ENCODE data around the gene PLVAP.

The PLVAP gene

GRCh38 chr19:17336872-17337674, 40.1 kb downstream of the PLVAP start, which contains the start of gene GTPBP3:
Gene GTPBP3 (plus strand): TSS chr19:17337553. CDS start chr19:17337612, 59 bp downstream.
- Histone ChIP-seq H4K20me1 (ENCODE audit: low read depth, low read length) (no peaks in the 10 kb centered on the region), H3K4me3 (ENCODE audit: insufficient read depth, low read length, poor library complexity, severe bottlenecking) (peak within 1 kb of the TSS; percentile 75), H3K27me3 (ENCODE audit: low read length) (no peaks in the 10 kb centered on the region), H3K27ac (ENCODE audit: low read depth, low read length) (peak within 1 kb of the TSS; percentile 66), H2AFZ (ENCODE audit: low read depth, low read length, severe bottlenecking) (peak within 1 kb of the TSS; percentile 78), H3K9me2 (replicated peaks; ENCODE audit: insufficient read depth, low read length) (no peaks in the 10 kb centered on the region), H3F3A (ENCODE audit: insufficient read depth) (no peaks in the 10 kb centered on the region), H3K4me2 (ENCODE audit: low read depth, low read length, poor library complexity, severe bottlenecking) (peak within 1 kb of the TSS; percentile 82), H3K36me3 (ENCODE audit: low read length) (0 out of 2 replicates have a peak, but pooled peaks cover 4% of the 10 kb centered on the region), H3K9me3 (ENCODE audit: insufficient read depth, low read length) (no peaks in the 10 kb centered on the region), H3K9ac (ENCODE audit: low read length) (peak within 1 kb of the TSS; percentile 90), H3K79me2 (ENCODE audit: insufficient read depth, low read length) (peaks cover 14% of the 10 kb centered on the region; the same call in 1 of the 2 replicates)
- no peak for TF ChIP-seq EZH2phosphoT487 (conservative IDR thresholded peaks at IDR 0.05; ENCODE audit: low read length)
- TF ChIP-seq, protein P1, sequence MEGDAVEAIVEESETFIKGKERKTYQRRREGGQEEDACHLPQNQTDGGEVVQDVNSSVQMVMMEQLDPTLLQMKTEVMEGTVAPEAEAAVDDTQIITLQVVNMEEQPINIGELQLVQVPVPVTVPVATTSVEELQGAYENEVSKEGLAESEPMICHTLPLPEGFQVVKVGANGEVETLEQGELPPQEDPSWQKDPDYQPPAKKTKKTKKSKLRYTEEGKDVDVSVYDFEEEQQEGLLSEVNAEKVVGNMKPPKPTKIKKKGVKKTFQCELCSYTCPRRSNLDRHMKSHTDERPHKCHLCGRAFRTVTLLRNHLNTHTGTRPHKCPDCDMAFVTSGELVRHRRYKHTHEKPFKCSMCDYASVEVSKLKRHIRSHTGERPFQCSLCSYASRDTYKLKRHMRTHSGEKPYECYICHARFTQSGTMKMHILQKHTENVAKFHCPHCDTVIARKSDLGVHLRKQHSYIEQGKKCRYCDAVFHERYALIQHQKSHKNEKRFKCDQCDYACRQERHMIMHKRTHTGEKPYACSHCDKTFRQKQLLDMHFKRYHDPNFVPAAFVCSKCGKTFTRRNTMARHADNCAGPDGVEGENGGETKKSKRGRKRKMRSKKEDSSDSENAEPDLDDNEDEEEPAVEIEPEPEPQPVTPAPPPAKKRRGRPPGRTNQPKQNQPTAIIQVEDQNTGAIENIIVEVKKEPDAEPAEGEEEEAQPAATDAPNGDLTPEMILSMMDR (IDR thresholded peaks at IDR 0.05; ENCODE audit: insufficient read depth, low read length, poor library complexity, severe bottlenecking): no peak

DNA sequence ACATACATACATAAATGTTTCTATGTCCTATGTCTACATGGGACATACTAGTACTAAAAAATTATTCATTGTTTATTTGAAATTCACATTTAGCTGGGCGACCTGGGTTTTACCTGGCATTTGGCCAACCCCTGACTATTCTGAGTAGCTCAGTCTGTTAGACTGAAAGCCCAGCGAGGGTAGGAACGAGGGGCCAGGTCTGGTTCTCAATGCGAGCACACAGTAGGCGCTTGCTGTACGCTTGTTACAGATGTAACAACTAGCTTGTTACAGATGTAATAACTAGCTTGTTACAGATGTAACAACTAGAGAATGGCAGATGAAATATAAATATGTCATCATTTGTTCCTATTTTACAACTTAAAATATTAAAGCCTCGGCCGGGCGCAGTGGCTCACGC, 41.6 kb downstream of the PLVAP start:
- Histone ChIP-seq H3K79me2 (ENCODE audit: insufficient read depth, low read length) (peaks cover 14% of the 10 kb centered on the region; the same call in 1 of the 2 replicates), H2AFZ (ENCODE audit: low read depth, low read length, severe bottlenecking) (peak overlapping the region; percentile 86), H3F3A (ENCODE audit: insufficient read depth) (0 out of 2 replicates have a peak, but pooled peaks cover 3% of the 10 kb centered on the region), H3K36me3 (ENCODE audit: low read length) (no peaks in the 10 kb centered on the region), H3K9me3 (ENCODE audit: insufficient read depth, low read length) (no peaks in the 10 kb centered on the region), H3K27ac (ENCODE audit: low read depth, low read length) (0 out of 2 replicates have a peak overlapping the region, but pooled peaks have one; percentile 13), H3K4me2 (ENCODE audit: low read depth, low read length, poor library complexity, severe bottlenecking) (peak overlapping the region; percentile 87), H3K27me3 (ENCODE audit: low read length) (no peaks in the 10 kb centered on the region), H3K4me3 (ENCODE audit: insufficient read depth, low read length, poor library complexity, severe bottlenecking) (peak overlapping the region; percentile 73), H4K20me1 (ENCODE audit: low read depth, low read length) (no peaks in the 10 kb centered on the region), H3K9me2 (replicated peaks; ENCODE audit: insufficient read depth, low read length) (no peaks in the 10 kb centered on the region), H3K9ac (ENCODE audit: low read length) (peak overlapping the region; percentile 75)
- TF ChIP-seq, protein P1 (IDR thresholded peaks at IDR 0.05; ENCODE audit: insufficient read depth, low read length, poor library complexity, severe bottlenecking): no peak
- no peak for TF ChIP-seq EZH2phosphoT487 (conservative IDR thresholded peaks at IDR 0.05; ENCODE audit: low read length)

DNA sequence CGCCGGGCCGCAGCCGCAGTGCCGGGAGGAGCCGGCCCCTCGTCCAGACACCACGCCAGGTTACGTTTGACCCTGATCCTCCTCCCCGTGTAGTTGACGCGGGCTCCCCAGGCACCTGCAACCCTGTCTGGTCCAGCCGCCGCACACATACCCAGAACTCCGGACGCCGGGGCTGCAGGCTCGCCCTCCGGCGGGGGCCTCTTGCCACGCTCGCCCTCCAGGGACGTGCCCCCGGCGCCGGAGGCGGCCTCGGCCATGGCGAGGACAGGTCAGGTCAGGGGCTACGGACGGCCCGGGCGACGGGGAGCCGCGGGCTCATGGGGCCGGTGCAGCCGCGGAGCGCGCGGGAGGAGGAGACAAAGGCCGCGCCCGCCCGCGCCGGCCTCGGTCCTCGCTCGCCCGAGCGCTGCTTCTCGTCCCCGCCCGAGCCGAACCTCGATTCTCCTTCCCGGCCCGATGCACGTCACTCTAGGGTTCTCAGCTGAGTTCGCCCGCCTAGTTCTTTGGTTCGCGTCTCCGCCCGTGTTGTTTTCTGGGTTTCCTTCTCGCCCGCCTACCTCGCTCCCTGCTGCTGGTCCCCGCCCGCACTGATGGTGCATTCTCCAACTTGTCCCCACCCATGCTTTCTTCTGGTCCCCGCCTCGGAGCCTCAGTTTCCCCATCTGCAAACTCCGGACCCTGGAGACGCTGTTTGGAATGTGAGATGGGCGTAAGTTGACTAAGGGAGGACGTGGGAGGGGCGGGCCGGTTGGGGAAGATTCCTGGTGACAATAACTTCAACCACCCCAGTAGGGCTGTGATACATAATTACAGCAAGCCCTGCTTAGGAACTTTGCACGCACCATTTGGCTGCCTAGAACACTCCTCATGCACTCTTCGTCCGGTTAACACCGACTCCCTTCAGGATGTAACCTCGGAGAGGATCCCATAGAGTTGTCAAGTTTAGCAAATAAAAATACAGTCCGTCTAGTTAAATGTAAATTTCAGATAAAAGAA, 42.4 kb downstream of the PLVAP start, which contains the start of gene ANO8:
Gene ANO8, minus strand, starts transcription at position 442 of the 996 bp plus-strand sequence. Its CDS starts 185 bp downstream, at position 257.
- H3K27me3 ChIP-seq (ENCODE audit: low read length): no peaks in the 10 kb centered on the region
- H3K4me3 ChIP-seq (ENCODE audit: insufficient read depth, low read length, poor library complexity, severe bottlenecking): peak within 1 kb of the TSS; percentile 73
- H4K20me1 ChIP-seq (ENCODE audit: low read depth, low read length): no peaks in the 10 kb centered on the region
- no peaks in the 10 kb centered on the region for H3K9me3 ChIP-seq (ENCODE audit: insufficient read depth, low read length)
- H3K9ac ChIP-seq (ENCODE audit: low read length): peak within 1 kb of the TSS; percentile 75
- H2AFZ ChIP-seq (ENCODE audit: low read depth, low read length, severe bottlenecking): peak within 1 kb of the TSS; percentile 86
- H3F3A ChIP-seq (ENCODE audit: insufficient read depth): 0 out of 2 replicates have a peak, but pooled peaks cover 3% of the 10 kb centered on the region
- H3K79me2 ChIP-seq (ENCODE audit: insufficient read depth, low read length): peaks cover 14% of the 10 kb centered on the region; the same call in 1 of the 2 replicates
- peak within 1 kb of the TSS; percentile 87 for H3K4me2 ChIP-seq (ENCODE audit: low read depth, low read length, poor library complexity, severe bottlenecking)
- 0 out of 2 replicates have a peak within 1 kb of the TSS, but pooled peaks have one; percentile 30 for H3K27ac ChIP-seq (ENCODE audit: low read depth, low read length)
- no peak for TF ChIP-seq EZH2phosphoT487 (conservative IDR thresholded peaks at IDR 0.05; ENCODE audit: low read length)
- TF ChIP-seq, protein P1 (IDR thresholded peaks at IDR 0.05; ENCODE audit: insufficient read depth, low read length, poor library complexity, severe bottlenecking): no peak
- H3K9me2 ChIP-seq (replicated peaks; ENCODE audit: insufficient read depth, low read length): no peaks in the 10 kb centered on the region
- H3K36me3 ChIP-seq (ENCODE audit: low read length): no peaks in the 10 kb centered on the region
